GM12878 (cell line): ENCODE data around the gene GLIPR2. TPM values are rescaled to one million over a fixed set of nuclear protein-coding genes. Genes with fewer than 3 reads are reported as not detected.

Source experiments
- CREB1 ChIP-seq: IDR thresholded peaks from 2 replicates; pipeline ENCODE4 v1.6.1; 2012; ENCODE audit warnings: low read depth, mild to moderate bottlenecking, inconsistent platforms
- CREM ChIP-seq: IDR thresholded peaks from 2 replicates; pipeline ENCODE4 v1.6.1; 2014; ENCODE audit warnings: antibody characterized with exemption, low read depth
- EED ChIP-seq: sonication (generic); IDR thresholded peaks from 2 replicates; pipeline ENCODE4 v1.6.1; 2016; ENCODE audit warnings: antibody characterized with exemption, low read depth
- EZH2 ChIP-seq: IDR thresholded peaks from 2 replicates; pipeline ENCODE4 v1.6.1; 2012; ENCODE audit warnings: low read depth, mild to moderate bottlenecking, control low read depth, inconsistent platforms, low read length, borderline replicate concordance; ENCODE audit not compliant: control insufficient read depth
- IKZF2 ChIP-seq, 2 experiments: fragments of 450-650 bp; IDR thresholded peaks; 2 replicates each; pipeline ENCODE4 v1.6.1; 2017; ENCODE audit warnings: mild to moderate bottlenecking in 2 of 2, moderate library complexity in 2 of 2
- IRF4 ChIP-seq: IDR thresholded peaks from 2 replicates; pipeline ENCODE4 v1.6.1; 2011; ENCODE audit warnings: low read depth, low read length
- KLF5 ChIP-seq: fragments of 450-650 bp; IDR thresholded peaks from 2 replicates; pipeline ENCODE4 v1.6.1; 2014; ENCODE audit warnings: mild to moderate bottlenecking; ENCODE audit not compliant: partially characterized antibody
- MEF2A ChIP-seq: IDR thresholded peaks from 2 replicates; pipeline ENCODE4 v1.6.1; 2011; ENCODE audit warnings: low read depth, mild to moderate bottlenecking, low read length, moderate library complexity; ENCODE audit not compliant: insufficient read depth
- MTA3 ChIP-seq: IDR thresholded peaks from 2 replicates; pipeline ENCODE4 v1.6.1; 2012; ENCODE audit warnings: low read length, inconsistent platforms, borderline replicate concordance
- NFYB ChIP-seq: IDR thresholded peaks from 2 replicates; pipeline ENCODE4 v1.6.1; 2011; ENCODE audit warnings: low read depth, mild to moderate bottlenecking, low read length, improper control_type of control experiment, moderate library complexity; ENCODE audit not compliant: insufficient read depth
- RUNX3 ChIP-seq: IDR thresholded peaks from 2 replicates; pipeline ENCODE4 v1.6.1; 2012; ENCODE audit warnings: low read length, inconsistent platforms
- SUPT20H ChIP-seq: IDR thresholded peaks from 2 replicates; pipeline ENCODE4 v1.6.1; 2011; ENCODE audit warnings: low read depth, mild to moderate bottlenecking, low read length, moderate library complexity, borderline replicate concordance; ENCODE audit not compliant: control insufficient read depth
- TCF3 ChIP-seq: IDR thresholded peaks from 2 replicates; pipeline ENCODE4 v1.6.1; 2012; ENCODE audit warnings: low read depth, mild to moderate bottlenecking, low read length, borderline replicate concordance; ENCODE audit not compliant: insufficient read depth
- YY1 ChIP-seq: IDR thresholded peaks from 2 replicates; pipeline ENCODE4 v1.6.1; 2011; ENCODE audit warnings: low read depth, mild to moderate bottlenecking, low read length
- polyA plus RNA-seq, 11 experiments: library from polyadenylated mRNA; depleted of rRNA in 4 of 11; unstranded in 6 of 11; stranded (reverse) in 5 of 11; fragments of >200 nt; fragmentation: Nextera tagmentation in 4 of 11; fragmentation: Illumina TruSeq in 1 of 11; extraction: Ambion mirVana in 4 of 11; extraction: Trizol in 1 of 11; gene quantifications; 1 replicate in 1 of 11; 2 replicates in 10 of 11; pipeline versions ENCODE4 v1.2.1 to v1.2.3, GENCODE V29; 2011 to 2016; ENCODE audit warnings: inconsistent platforms in 2 of 11, missing spikeins in 2 of 11, low read depth in 1 of 11
- total RNA-seq, 4 experiments: library from RNA; depleted of rRNA in 3 of 4; stranded (reverse); fragments of >200 nt in 3 of 4; fragmentation: Illumina TruSeq in 1 of 4; extraction: Trizol in 1 of 4; gene quantifications; 2 replicates each; pipeline versions ENCODE4 v1.2.1 to v1.2.3, GENCODE V29; 2013 to 2021
- TF ChIP-seq, protein P1 (sequence below): IDR thresholded peaks from 2 replicates; pipeline ENCODE4 v1.6.1; 2012; ENCODE audit warnings: mild to moderate bottlenecking, low read depth, low read length

The GLIPR2 gene
- total and polyA plus RNA-seq, 10 of the 15 experiments (the other 5 are each of a cell fraction or from before 2014, with no cell fraction given): 0.41 to 3.5 (median 2.2) TPM

- TF ChIP-seq, protein P1, sequence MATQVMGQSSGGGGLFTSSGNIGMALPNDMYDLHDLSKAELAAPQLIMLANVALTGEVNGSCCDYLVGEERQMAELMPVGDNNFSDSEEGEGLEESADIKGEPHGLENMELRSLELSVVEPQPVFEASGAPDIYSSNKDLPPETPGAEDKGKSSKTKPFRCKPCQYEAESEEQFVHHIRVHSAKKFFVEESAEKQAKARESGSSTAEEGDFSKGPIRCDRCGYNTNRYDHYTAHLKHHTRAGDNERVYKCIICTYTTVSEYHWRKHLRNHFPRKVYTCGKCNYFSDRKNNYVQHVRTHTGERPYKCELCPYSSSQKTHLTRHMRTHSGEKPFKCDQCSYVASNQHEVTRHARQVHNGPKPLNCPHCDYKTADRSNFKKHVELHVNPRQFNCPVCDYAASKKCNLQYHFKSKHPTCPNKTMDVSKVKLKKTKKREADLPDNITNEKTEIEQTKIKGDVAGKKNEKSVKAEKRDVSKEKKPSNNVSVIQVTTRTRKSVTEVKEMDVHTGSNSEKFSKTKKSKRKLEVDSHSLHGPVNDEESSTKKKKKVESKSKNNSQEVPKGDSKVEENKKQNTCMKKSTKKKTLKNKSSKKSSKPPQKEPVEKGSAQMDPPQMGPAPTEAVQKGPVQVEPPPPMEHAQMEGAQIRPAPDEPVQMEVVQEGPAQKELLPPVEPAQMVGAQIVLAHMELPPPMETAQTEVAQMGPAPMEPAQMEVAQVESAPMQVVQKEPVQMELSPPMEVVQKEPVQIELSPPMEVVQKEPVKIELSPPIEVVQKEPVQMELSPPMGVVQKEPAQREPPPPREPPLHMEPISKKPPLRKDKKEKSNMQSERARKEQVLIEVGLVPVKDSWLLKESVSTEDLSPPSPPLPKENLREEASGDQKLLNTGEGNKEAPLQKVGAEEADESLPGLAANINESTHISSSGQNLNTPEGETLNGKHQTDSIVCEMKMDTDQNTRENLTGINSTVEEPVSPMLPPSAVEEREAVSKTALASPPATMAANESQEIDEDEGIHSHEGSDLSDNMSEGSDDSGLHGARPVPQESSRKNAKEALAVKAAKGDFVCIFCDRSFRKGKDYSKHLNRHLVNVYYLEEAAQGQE: no peak
- TF ChIP-seq RUNX3: peak; percentile 85
- TF ChIP-seq MEF2A: no peak
- peak; percentile 66 for TF ChIP-seq YY1
- TF ChIP-seq CREM: no peak
- TF ChIP-seq KLF5: no peak
- TF ChIP-seq EZH2: no peak
- no peak for TF ChIP-seq NFYB
- no peak for TF ChIP-seq MTA3
- 0 out of 2 replicates have a peak, but pooled peaks have one; percentile 23 for TF ChIP-seq CREB1
- no peak for TF ChIP-seq IRF4
- TF ChIP-seq TCF3: no peak
- no peak for TF ChIP-seq IKZF2 (IDR thresholded peaks at IDR 0.05)
- TF ChIP-seq SUPT20H: no peak
- TF ChIP-seq EED: peak; percentile 73
Measured at GRCh38 chr9:36140086-36141084, 3.9 kb downstream of the GLIPR2 start (continued).
